HepG2 (cell line): ENCODE results near the gene SEC31A.
A peak's percentile ranks its signal among the peaks of the same experiment; 100 is the strongest.

Experiments used
- EP300 ChIP-seq, 3 experiments: sonication (generic) in 1 of 3; formaldehyde crosslinking in 1 of 3; IDR thresholded peaks; 2 replicates each; pipeline versions ENCODE4 v1.5.1 to v1.6.1; 2011 to 2020; ENCODE audit warnings: low read depth in 2 of 3, low read length in 2 of 3, borderline replicate concordance in 1 of 3, improper control_type of control experiment in 1 of 3, mild to moderate bottlenecking in 1 of 3, missing genetic modification reagents in 1 of 3, moderate library complexity in 1 of 3
- IRF2 ChIP-seq: IDR thresholded peaks from 2 replicates; pipeline ENCODE4 v1.6.1; 2018; ENCODE audit warnings: missing genetic modification reagents, missing compliant biosample characterization
- KDM4B ChIP-seq: sonication (generic); formaldehyde crosslinking; IDR thresholded peaks from 2 replicates; pipeline ENCODE4 v1.4.0; 2020; ENCODE audit warnings: missing genetic modification reagents
- MAFF ChIP-seq: IDR thresholded peaks from 2 replicates; pipeline ENCODE4 v1.6.1; 2011; ENCODE audit warnings: low read depth, low read length, improper control_type of control experiment
- NR2F2 ChIP-seq: IDR thresholded peaks from 2 replicates; pipeline ENCODE4 v1.6.1; 2012; ENCODE audit warnings: low read depth, inconsistent platforms, borderline replicate concordance
- SIN3B ChIP-seq: fragments of 150-350 bp; IDR thresholded peaks from 2 replicates; pipeline ENCODE4 v1.6.1; 2014; ENCODE audit warnings: low read length
- SMARCC2 ChIP-seq: fragments of 450-650 bp; IDR thresholded peaks from 2 replicates; pipeline ENCODE4 v1.6.1; 2017; ENCODE audit warnings: antibody characterized with exemption, mild to moderate bottlenecking
- SYNCRIP ChIP-seq: fragments of 200-400 bp; formaldehyde crosslinking; IDR thresholded peaks from 2 replicates; pipeline ENCODE4 v1.6.1; 2018; ENCODE audit warnings: mild to moderate bottlenecking, low read depth, low read length; ENCODE audit not compliant: insufficient read depth
- ZFP41 ChIP-seq: sonication (generic); formaldehyde crosslinking; IDR thresholded peaks from 2 replicates; pipeline ENCODE4 v1.4.0; 2020; ENCODE audit warnings: mild to moderate bottlenecking, missing genetic modification reagents, borderline replicate concordance
- ZNF138 ChIP-seq: sonication (generic); formaldehyde crosslinking; IDR thresholded peaks from 2 replicates; pipeline ENCODE4 v1.5.0; 2020; ENCODE audit warnings: mild to moderate bottlenecking, low read depth, missing genetic modification reagents
- ZNF317 ChIP-seq: sonication (generic); formaldehyde crosslinking; IDR thresholded peaks from 2 replicates; pipeline ENCODE4 v1.5.0; 2020; ENCODE audit warnings: mild to moderate bottlenecking, missing genetic modification reagents
- TF ChIP-seq, protein P1 (sequence below): sonication (generic); formaldehyde crosslinking; conservative IDR thresholded peaks from 2 replicates; pipeline ENCODE4 v1.4.0; 2020; ENCODE audit warnings: missing genetic modification reagents
- TF ChIP-seq, protein P2 (sequence below): sonication (generic); formaldehyde crosslinking; IDR thresholded peaks from 2 replicates; pipeline ENCODE4 v1.4.0; 2020; ENCODE audit warnings: low read depth, missing genetic modification reagents

DNA sequence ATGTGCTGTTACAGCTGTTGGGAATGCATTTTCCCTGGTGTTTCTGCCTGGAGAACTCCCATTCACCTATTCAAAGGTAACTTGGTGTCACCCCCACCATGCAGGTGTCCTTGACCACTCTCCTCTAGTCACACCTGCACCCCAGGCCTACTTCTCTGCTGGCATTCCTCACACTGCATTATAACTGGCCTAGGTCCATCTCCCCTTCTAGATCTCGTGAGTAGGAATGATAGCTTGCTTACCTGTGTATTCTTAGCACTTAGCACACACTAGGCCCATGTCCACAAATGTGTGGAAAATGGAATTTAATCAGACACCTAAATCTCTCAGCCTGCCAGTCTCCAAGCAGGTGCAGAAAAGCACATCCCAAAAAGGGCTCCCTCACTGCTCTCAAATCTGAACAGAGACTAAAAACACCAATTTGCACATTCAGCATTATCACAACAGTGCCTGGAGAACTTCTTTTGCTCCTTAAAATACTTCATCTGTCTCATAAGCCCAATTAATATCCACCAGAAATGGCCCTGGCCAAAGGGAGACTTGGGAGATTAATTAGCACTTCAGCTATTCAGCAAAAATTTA is 110.7 kb downstream of the SEC31A start:
- no peak for TF ChIP-seq KDM4B (CRISPR knock-in tag)
- no peak for TF ChIP-seq NR2F2
- TF ChIP-seq MAFF, result peak; percentile 91
- TF ChIP-seq ZNF138 (CRISPR knock-in tag), result no peak
- no peak for TF ChIP-seq SMARCC2
- TF ChIP-seq, protein P1, sequence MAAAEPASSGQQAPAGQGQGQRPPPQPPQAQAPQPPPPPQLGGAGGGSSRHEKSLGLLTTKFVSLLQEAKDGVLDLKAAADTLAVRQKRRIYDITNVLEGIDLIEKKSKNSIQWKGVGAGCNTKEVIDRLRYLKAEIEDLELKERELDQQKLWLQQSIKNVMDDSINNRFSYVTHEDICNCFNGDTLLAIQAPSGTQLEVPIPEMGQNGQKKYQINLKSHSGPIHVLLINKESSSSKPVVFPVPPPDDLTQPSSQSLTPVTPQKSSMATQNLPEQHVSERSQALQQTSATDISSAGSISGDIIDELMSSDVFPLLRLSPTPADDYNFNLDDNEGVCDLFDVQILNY, result no peak
- TF ChIP-seq, protein P2, sequence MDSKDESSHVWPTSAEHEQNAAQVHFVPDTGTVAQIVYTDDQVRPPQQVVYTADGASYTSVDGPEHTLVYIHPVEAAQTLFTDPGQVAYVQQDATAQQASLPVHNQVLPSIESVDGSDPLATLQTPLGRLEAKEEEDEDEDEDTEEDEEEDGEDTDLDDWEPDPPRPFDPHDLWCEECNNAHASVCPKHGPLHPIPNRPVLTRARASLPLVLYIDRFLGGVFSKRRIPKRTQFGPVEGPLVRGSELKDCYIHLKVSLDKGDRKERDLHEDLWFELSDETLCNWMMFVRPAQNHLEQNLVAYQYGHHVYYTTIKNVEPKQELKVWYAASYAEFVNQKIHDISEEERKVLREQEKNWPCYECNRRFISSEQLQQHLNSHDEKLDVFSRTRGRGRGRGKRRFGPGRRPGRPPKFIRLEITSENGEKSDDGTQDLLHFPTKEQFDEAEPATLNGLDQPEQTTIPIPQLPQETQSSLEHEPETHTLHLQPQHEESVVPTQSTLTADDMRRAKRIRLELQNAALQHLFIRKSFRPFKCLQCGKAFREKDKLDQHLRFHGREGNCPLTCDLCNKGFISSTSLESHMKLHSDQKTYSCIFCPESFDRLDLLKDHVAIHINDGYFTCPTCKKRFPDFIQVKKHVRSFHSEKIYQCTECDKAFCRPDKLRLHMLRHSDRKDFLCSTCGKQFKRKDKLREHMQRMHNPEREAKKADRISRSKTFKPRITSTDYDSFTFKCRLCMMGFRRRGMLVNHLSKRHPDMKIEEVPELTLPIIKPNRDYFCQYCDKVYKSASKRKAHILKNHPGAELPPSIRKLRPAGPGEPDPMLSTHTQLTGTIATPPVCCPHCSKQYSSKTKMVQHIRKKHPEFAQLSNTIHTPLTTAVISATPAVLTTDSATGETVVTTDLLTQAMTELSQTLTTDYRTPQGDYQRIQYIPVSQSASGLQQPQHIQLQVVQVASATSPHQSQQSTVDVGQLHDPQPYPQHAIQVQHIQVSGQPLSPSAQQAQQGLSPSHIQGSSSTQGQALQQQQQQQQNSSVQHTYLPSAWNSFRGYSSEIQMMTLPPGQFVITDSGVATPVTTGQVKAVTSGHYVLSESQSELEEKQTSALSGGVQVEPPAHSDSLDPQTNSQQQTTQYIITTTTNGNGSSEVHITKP (CRISPR knock-in tag), result no peak
- TF ChIP-seq SIN3B, result no peak
- TF ChIP-seq ZFP41 (CRISPR knock-in tag), result no peak
- no peak for TF ChIP-seq ZNF317 (CRISPR knock-in tag)
- no peak for TF ChIP-seq IRF2 (CRISPR knock-in tag)
- TF ChIP-seq SYNCRIP, result no peak
- no peak for TF ChIP-seq EP300 (IDR thresholded peaks at IDR 0.05; ENCODE audit: low read depth in 2 of 2, low read length in 2 of 2)
- TF ChIP-seq EP300 (CRISPR knock-in tag; IDR thresholded peaks at IDR 0.05; ENCODE audit: borderline replicate concordance), result no peak
